Activated CD4-positive, alpha-beta T cell treated with anti-CD3 and anti-CD28 coated beads, Interleukin-2, Interleukin-4, amounts not matched to agents 100 ng/mL and 50 ng/mL, durations not matched to agents 16 hours and 8 hours (primary cell): Measurements from ENCODE around the gene VCX2.
"Not testable (repeated sequence)": the region's sequence is repeated elsewhere in the genome, so short reads cannot be mapped to it uniquely, and the experiment has no call there.

Experiments used
- DNase-seq: peaks from one replicate; pipeline ENCODE4 v3.0.0-alpha.2; 2020; ENCODE audit warnings: low spot score

Gene VCX2

DNA sequence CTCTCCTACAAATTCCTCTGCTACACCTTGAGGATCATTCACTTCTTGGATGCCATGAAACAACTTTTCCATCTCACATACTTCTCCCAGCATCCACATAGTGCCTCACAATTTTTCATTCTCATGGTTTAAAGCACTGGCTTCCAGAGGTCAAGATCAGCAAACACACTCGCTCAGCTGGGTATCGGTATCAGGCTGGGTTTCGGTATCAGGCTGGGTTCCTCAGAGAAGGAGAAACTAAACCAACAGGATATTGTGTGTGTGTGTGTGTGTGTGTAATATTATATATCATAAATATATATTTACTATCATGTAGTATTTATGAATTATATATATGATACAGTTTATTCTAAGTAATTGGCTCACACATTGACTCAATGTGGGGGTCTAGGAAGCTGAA, at the start of gene VCX2:
Gene VCX2, minus strand, starts transcription at position 99 of the 400 bp plus-strand sequence. CDS start 624 bp downstream, outside the sequence.
- not testable (repeated sequence) for DNase-seq

GRCh38 chrX:8204943-8205342, 33.9 kb upstream of the VCX2 start:
- DNase-seq = no peak

DNA sequence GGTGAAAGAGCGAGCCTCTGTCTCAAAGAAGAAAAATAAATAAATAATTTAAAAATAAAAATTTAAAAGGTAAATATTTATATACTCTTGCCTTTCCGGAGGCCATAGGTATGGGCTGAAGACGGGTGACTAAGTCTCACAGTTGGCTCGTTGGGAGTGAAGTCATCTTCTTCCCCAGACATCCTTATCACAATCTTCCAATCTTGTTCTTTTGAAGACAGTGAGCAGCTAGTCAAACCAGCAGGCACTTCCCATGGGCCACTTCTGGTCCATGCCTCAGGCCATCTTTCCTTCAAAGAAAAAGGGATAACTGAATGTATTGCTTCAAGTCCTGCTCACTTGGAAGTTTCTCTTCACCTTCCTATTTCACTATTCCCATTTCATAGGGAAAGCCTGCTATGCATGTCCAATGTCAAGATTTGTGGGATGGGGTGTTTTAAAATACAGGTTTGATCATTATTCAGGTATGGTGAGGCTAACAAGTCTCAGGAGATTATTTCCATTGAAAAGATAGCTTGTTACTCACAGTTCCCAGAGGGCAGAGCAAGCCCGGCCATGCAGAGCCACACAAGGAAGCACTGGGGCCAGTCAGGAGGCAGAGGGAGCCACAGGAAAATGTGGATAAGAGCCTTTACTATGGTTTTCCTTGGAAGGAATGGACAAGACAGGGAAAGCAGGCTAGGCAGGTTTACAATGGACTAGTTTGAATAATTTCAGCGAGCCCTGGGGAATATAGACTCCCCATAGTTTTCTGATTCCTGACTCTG, 33.3 kb upstream of the VCX2 start:
- DNase-seq = no peak

DNA sequence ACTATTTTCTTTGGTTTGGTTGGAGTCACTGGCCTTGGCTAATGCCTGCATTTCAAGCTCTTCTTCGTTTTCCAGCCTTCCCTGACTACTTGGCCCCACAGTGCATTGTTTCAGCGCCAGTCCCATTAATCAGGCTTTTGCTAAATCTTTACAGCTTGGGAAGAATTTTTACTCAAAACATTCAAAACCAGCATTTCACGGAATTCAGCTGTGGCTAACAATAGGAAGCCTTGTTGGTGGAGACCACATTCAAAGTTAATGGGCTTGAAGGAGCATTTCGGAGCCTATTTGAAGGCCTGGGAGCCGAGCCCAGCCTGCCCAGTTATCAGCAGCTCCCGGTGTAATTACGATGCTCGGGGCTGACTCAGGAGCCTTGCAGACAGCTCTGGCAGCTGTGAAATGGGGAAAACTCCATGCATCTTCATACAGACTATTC, 30.8 kb upstream of the VCX2 start:
- DNase-seq = no peak

DNA sequence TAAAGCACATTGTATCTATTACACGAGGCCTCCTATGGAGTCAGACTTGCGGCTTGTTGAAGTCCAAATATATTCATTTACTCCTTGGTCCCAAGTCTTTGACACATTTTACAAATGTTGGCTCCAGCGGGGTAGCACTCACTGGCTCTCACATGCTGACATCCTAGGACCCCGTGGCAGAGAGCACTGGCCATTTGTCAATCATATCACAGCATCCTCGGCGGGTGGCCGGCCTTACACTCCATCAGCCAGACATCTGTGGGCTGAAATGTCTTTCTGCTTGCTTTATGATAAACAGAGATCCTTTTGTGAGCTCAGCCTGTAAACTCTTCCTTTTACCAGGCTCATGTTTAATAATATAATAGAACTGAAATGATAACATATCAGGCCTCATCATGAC, 25.7 kb upstream of the VCX2 start:
- no peak for DNase-seq

GRCh38 chrX:8194216-8194615, 23.1 kb upstream of the VCX2 start:
- no peak for DNase-seq

GRCh38 chrX:8192276-8192675, 21.2 kb upstream of the VCX2 start:
- DNase-seq = no peak

GRCh38 chrX:8191022-8191421, 20.0 kb upstream of the VCX2 start:
- DNase-seq = no peak

DNA sequence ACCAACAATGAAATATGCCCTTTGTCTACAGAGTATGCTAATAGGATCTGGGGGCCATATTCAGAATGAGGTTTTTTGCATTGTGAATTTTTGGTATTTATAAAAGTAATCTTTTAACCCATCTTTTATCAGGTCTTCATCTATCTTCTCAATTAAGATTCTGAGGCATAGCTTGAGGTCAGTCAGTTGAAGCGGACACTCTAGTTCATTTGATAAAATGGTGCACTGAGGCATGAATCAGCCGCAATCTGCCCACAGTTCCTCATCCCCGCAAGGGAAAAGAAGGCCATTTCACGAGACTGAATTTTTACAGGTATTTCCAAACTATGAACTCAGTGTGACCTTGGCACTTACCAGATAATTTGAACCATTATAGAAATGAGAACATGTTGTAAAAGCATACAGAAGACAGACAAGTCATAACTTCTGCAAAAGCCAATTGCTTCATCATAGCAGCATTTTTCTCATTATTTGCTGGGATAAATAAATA, 19.3 kb upstream of the VCX2 start:
- no peak for DNase-seq

DNA sequence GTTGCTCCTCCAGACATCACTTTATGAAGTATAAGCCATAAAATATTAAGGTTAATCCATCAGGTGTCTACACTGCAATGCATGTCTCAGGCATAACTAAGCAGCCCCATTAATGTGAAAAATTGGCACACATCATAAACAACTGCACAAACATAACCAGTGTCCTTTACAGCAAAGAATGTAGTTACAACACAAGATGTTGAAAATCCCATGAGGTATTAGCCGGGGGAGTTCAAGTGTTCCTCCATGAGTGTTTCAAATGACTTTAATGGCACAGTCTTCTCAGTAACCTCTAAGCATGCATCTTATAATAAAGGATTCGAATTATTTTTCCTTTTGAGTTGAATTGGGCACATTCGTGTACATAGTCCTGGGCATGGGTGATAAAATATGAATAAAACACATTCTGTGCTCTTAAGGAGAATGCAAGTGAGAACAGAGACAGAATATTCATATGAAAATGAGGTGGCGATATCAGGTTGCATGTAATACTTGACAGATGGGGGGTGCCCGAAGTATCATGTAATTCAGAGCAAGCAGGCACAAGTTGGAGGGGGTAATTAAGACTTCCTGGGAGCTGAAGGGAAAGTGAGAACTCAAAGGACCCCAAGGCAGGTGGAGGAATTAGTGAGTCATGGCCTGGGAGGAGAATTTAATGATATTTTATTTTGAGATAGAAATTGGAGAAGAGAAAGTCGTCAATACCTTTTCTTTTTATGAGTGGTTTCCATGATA, 18.2 kb upstream of the VCX2 start:
- DNase-seq = no peak

DNA sequence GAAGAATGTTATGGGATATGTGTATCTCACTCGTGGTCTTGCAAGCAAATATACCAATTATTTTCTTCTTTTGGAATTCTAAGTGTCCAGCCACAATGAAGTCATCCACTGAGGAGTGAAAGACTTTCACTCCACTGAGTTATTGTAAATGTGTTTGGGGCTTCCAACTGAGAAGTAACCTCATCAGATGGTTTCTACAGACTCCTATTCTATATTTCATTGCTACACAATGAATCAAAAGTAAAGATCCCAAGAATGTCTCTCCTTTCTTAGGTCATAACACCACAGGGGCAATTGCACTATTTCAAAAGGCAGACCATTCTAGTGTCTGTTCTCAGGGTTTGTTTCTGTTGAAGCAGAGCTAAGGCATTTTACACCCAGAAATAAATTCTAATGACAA, 12.3 kb upstream of the VCX2 start:
- DNase-seq = no peak

- DNase-seq = no peak
These were observed 8.6 kb upstream of the VCX2 start for GRCh38 chrX:8179656-8180055.

GRCh38 chrX:8154011-8154410, 17.1 kb downstream of the VCX2 start:
- not testable (repeated sequence) for DNase-seq

DNA sequence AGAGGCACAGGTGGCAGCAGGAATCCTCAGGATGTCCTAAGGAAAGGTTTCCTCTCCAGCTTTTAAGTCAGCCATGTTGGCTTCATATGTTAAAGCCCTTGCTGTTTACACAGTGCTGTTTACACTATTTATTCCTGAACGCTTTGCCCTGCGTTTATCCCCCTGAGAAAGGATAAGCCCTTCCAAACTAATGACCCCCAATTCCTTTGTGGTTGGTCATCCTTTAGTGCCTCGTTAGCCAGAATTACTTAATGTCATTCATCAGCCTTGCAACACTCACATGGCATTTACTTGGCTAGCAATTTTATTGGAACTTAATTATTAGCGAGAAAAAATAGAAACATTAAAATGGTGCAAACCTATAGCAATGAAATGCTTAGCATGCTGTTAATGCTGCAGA, 23.8 kb downstream of the VCX2 start:
- no peak for DNase-seq

DNA sequence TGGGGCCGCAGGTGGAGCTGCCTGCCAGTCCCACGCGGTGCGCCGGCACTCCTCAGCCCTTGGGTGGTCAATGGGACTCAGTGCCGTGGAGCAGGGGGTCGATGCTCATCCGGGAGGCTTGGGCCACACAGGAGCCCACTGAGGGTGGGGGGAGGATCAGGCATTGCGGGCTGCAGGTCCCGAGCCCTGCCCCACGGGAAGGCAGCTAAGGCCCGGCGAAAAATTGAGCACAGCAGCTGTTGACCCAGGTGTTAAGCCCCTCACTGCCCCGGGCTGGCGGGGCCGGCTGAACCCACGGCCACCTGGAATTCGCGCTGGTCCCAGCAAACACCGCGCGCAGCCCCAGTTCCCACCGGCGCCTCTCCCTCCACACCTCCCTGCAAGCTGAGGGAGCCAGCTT, 26.1 kb downstream of the VCX2 start:
- no peak for DNase-seq

- no peak for DNase-seq
These were observed 29.2 kb downstream of the VCX2 start for GRCh38 chrX:8141896-8142295.

DNA sequence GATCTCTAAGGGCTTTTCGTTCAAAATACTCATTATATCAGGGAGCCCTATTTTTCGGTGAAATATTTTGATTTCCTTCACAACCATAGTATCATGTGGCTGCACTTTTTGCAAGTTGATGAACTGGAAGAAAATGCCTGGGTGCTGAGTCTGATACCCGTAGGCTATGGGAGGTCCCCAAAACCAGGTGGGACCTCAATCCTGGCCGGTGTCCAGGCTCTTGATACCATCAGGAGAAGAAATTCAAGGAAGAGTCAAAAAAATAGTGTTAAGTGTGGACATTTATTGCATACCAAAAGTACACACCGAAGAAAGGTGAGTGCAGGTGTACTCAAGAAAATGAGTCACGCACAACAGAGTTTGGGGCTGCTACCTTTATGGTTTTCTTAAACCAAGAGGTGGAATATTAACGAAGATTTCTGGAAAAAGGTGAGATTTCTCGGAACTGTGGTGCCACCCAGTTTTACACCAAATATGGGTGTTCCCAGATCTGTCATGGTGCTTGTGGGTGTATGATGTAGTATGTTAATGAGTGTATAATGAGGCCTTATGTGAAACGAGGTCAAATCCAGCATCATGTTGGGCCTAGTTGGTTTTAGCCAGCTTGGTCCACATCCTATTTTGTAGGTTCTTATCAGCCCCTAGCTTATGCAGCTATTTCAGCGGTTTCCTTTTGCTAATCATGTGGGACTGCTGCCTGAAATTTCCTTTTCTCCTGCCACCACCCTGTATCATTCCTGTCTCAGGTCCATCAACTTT, 29.9 kb downstream of the VCX2 start:
- DNase-seq = no peak

DNA sequence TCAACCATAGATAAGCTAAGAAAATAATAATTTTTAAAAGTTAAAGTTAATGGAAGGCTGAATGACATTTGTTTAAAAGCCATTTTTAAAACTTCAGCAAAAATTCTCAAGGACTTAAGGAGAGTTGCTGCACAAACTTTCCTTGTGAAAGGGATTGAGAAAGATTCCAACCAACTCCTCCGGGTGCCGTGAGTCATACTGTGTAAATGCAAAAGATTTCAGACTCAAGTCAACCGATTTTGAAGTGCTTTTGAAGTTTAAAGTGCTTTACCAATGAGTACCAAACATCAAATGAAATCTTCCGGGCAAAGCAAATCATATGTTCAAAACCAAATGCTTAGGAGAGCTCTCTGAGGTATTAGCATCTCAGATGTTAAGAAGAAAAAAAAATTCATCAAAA, 31.4 kb downstream of the VCX2 start:
- DNase-seq = no peak

- DNase-seq = no peak
These were observed 32.8 kb downstream of the VCX2 start for GRCh38 chrX:8138252-8138651.

- no peak for DNase-seq
These were observed 44.4 kb downstream of the VCX2 start for GRCh38 chrX:8126648-8127047.

GRCh38 chrX:8126092-8126491, 45.0 kb downstream of the VCX2 start:
- DNase-seq = no peak

DNA sequence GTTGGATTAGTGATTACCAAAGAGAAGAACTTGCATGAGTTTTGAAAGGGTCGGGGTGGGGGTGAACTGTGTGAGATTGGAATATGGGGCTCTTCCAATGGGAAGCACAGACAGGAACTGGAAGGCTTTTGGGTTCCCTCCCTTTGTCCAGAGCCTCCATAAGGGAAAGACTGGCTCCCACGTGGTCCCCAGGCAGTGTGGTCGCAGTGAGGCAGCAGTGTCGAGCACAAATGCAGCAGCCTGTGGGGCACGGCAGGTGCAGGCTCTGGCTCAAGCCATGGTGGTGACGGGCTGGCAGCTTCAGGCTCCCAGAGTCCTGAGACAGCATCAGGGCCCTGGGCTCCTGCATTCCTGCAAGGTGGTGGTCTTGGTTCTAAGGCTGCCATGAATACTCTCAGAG, 45.5 kb downstream of the VCX2 start:
- DNase-seq = no peak

DNA sequence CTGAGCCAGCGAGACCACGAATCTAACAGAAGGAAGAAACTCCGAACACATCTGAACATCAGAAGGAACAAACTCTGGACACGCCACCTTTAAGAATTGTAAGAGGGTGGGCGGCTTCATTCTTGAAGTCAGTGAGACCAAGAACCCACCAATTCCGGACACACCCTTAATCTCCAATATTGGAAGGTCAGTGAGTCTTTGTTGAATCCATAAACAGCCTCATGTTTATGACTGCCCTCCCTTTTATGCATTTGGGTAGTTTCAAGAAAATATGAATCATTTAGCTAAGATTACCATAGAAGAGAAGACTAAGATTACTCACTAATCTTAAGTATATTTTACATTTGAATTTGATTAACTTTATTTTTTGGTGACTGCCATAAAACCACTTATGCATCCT, 48.5 kb downstream of the VCX2 start:
- no peak for DNase-seq
